CD4-positive, alpha-beta T cell (primary cell): ENCODE results near the gene COL23A1. TPM values are rescaled to one million over a fixed set of nuclear protein-coding genes. Genes with fewer than 3 reads are reported as not detected.

ENCODE experiments used
- ATAC-seq: fragments of 200-7000 bp; cut with Tn5 transposase; one replicate; pipeline ENCODE4 v1.10.0; 2022; ENCODE audit warnings: mild to moderate bottlenecking; ENCODE audit not compliant: poor library complexity
- CTCF ChIA-PET: fragments of 350-600 bp; sonication (Branson Sonifier 250); formaldehyde crosslinking; loops from one replicate; lab custom pipeline; 2021; ENCODE audit warnings: antibody characterized with exemption, inconsistent platforms; lab: Charles Lee
- POLR2A ChIA-PET: fragments of 350-600 bp; sonication (Branson Sonifier 250); formaldehyde crosslinking; loops from one replicate; lab custom pipeline; 2021; ENCODE audit warnings: antibody characterized with exemption, inconsistent platforms; lab: Charles Lee
- DNase-seq, 14 experiments: peaks; one replicate each; pipeline ENCODE4 v3.0.0-alpha.2; 2013 to 2020; ENCODE audit warnings: mixed read lengths in 2 of 14
- H3K27ac ChIP-seq, 2 donors: one replicate each; pipeline versions ENCODE4 v1.5.1 to v1.7.0; 2013; ENCODE audit warnings: low read length in 2 of 2, low read depth in 1 of 2, mild to moderate bottlenecking in 1 of 2
- H3K27me3 ChIP-seq, 2 experiments: 1 replicate in 1 of 2; 2 replicates in 1 of 2; pipeline versions ENCODE4 v1.6.1 to v1.7.0; 2013; ENCODE audit warnings: low read length in 2 of 2, control low read depth in 1 of 2, mild to moderate bottlenecking in 1 of 2, moderate library complexity in 1 of 2; ENCODE audit not compliant: insufficient read depth in 2 of 2, control insufficient read depth in 1 of 2
- H3K36me3 ChIP-seq: one replicate; pipeline ENCODE4 v1.6.1; 2013; ENCODE audit warnings: low read length, control low read depth; ENCODE audit not compliant: insufficient read depth
- H3K4me1 ChIP-seq: one replicate; pipeline ENCODE4 v1.6.1; 2013; ENCODE audit warnings: low read length, control low read depth; ENCODE audit not compliant: insufficient read depth
- H3K4me3 ChIP-seq: one replicate; pipeline ENCODE4 v1.5.1; 2013; ENCODE audit warnings: mild to moderate bottlenecking, low read length, moderate library complexity
- H3K9me3 ChIP-seq, 2 experiments: 1 replicate in 1 of 2; 2 replicates in 1 of 2; pipeline versions ENCODE4 v1.6.1 to v1.7.0; 2013; ENCODE audit warnings: low read length in 2 of 2, mild to moderate bottlenecking in 2 of 2, control low read depth in 1 of 2, moderate library complexity in 1 of 2; ENCODE audit not compliant: control insufficient read depth in 1 of 2, insufficient read depth in 1 of 2
- H3K27ac Mint-ChIP-seq: one replicate; pipeline ENCODE4 v1.8.0; 2020; ENCODE audit warnings: mixed read lengths
- H3K27me3 Mint-ChIP-seq: one replicate; pipeline ENCODE4 v1.8.0; 2021; ENCODE audit warnings: mixed read lengths
- H3K36me3 Mint-ChIP-seq: one replicate; pipeline ENCODE4 v1.8.0; 2021; ENCODE audit warnings: low read depth, mixed read lengths
- H3K4me1 Mint-ChIP-seq: one replicate; pipeline ENCODE4 v1.8.0; 2021; ENCODE audit warnings: low read depth, mixed read lengths
- H3K4me3 Mint-ChIP-seq: one replicate; pipeline ENCODE4 v1.8.0; 2020; ENCODE audit warnings: mild to moderate bottlenecking, mixed read lengths
- H3K9me3 Mint-ChIP-seq: one replicate; pipeline ENCODE4 v1.8.0; 2020; ENCODE audit warnings: mixed read lengths
- intact Hi-C, 2 experiments: fragments of 100-400 bp; cut with DNase I in 1 of 2; cut with micrococcal nuclease in 1 of 2; formaldehyde crosslinking; loops; one replicate each; pipeline versions ENCODE4 v1.15.1 to v1.9.0; 2023 to 2025; cut with DNase I, micrococcal nuclease
- total RNA-seq, 174 experiments: library from RNA in 2 of 174; stranded (reverse) in 2 of 174; gene quantifications; one replicate each; pipeline ENCODE4 v1.2.3 and lab custom pipeline; 2021 to 2026
- TF ChIP-seq, protein P1 (sequence below): fragments of 200-600 bp; IDR thresholded peaks from one replicate; pipeline ENCODE4 v1.8.0; 2022; ENCODE audit warnings: antibody characterized with exemption, mild to moderate bottlenecking

COL23A1 gene
- total RNA-seq, 2 experiments from 2014 or later: not detected

DNA sequence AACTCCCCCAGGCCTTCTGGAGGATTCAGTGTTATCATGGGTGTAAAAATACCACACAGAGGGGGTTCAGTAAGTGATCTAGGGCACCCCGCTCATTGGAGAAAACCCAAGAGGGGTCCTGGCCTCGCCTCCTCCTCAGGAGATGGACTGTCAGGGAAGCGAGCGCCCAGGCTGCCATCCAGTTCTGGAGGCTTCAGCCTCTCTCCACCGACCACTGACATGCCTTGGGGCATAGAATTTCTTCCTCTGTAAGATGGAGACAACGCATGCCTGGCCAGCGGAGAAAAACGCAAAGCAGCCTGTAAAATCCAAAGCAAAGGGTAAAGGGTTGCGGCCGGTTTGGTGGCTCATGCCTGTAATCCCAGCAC, 165.4 kb downstream of the COL23A1 start:
- H3K9me3 Mint-ChIP-seq: no peaks in the 10 kb centered on the region
- ChIA-PET POLR2A (no interaction called here), CTCF (no interaction called here)
- Histone ChIP-seq H3K4me1 (no peaks in the 10 kb centered on the region), H3K27me3 (peaks cover 0 to 5% of the 10 kb centered on the region in 2 experiments), H3K4me3 (no peak overlapping the region), H3K9me3 (no peaks in the 10 kb centered on the region), H3K27ac (no peak overlapping the region), H3K36me3 (no peaks in the 10 kb centered on the region)
- intact Hi-C loops: no loop called here
- no peak overlapping the region for H3K27ac Mint-ChIP-seq
- H3K4me1 Mint-ChIP-seq: no peaks in the 10 kb centered on the region
- DNase-seq (no peak), ATAC-seq (no peak)
- TF ChIP-seq, protein P1, sequence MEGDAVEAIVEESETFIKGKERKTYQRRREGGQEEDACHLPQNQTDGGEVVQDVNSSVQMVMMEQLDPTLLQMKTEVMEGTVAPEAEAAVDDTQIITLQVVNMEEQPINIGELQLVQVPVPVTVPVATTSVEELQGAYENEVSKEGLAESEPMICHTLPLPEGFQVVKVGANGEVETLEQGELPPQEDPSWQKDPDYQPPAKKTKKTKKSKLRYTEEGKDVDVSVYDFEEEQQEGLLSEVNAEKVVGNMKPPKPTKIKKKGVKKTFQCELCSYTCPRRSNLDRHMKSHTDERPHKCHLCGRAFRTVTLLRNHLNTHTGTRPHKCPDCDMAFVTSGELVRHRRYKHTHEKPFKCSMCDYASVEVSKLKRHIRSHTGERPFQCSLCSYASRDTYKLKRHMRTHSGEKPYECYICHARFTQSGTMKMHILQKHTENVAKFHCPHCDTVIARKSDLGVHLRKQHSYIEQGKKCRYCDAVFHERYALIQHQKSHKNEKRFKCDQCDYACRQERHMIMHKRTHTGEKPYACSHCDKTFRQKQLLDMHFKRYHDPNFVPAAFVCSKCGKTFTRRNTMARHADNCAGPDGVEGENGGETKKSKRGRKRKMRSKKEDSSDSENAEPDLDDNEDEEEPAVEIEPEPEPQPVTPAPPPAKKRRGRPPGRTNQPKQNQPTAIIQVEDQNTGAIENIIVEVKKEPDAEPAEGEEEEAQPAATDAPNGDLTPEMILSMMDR: no peak
- H3K4me3 Mint-ChIP-seq: no peak overlapping the region
- H3K36me3 Mint-ChIP-seq: no peaks in the 10 kb centered on the region
- H3K27me3 Mint-ChIP-seq: no peaks in the 10 kb centered on the region

DNA sequence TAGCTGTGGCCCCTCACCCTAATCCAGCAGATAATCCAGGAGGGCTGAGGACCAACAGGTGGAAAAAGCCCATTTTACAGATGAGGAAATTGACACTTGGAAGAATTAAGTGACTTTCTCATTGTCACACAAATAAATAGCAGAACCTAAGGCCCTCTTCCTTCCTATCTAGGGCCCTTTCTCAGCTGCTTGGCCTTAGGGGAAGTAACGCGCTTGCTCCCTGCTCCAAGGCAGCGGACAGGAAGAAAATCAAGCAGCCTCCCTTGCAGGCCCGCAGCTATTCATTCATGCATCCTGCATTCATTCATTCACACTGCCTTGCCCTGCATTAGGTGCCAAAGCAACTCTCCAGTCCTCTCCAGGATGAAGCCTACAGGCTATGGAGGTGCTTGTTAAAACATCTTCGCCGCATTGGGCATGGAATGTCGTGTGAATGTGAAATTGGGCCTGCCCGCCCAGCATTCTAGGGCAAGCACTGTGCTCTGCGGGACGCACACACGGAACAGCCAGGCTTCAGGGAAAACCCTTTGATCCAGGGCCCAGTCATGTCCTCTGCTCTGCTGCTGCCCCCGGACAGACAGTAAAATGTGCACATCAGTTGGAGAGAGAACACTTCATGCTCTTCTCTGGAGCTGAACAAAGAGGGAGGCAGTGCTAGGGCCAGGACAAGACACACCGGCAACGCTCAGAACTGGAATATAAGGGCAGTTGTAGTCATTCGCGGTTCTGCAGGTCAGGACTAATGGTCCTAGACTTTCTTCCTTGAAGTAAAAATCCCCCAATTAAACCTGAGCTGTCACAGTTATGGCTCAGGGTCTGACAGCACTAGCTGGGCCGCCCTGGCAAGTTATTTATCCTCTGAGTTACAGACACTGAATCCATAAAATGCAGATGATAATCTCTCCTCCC, 166.0 kb downstream of the COL23A1 start:
- intact Hi-C loops: no loop called here
- ATAC-seq (no peak), DNase-seq (no peak)
- ChIA-PET CTCF (no interaction called here), POLR2A (no interaction called here)
- Histone ChIP-seq H3K4me3 (no peak overlapping the region), H3K4me1 (no peaks in the 10 kb centered on the region), H3K36me3 (no peaks in the 10 kb centered on the region), H3K27ac (no peak overlapping the region), H3K9me3 (no peaks in the 10 kb centered on the region), H3K27me3 (peaks cover 0 to 5% of the 10 kb centered on the region in 2 experiments)
- no peak overlapping the region for H3K27ac Mint-ChIP-seq
- no peak overlapping the region for H3K4me3 Mint-ChIP-seq
- no peaks in the 10 kb centered on the region for H3K9me3 Mint-ChIP-seq
- TF ChIP-seq, protein P1: no peak
- no peaks in the 10 kb centered on the region for H3K4me1 Mint-ChIP-seq
- peaks cover 4% of the 10 kb centered on the region for H3K27me3 Mint-ChIP-seq
- no peaks in the 10 kb centered on the region for H3K36me3 Mint-ChIP-seq

GRCh38 chr5:178423431-178423830, 166.8 kb downstream of the COL23A1 start:
- Histone ChIP-seq H3K4me3 (no peak overlapping the region), H3K36me3 (no peaks in the 10 kb centered on the region), H3K9me3 (no peaks in the 10 kb centered on the region), H3K27ac (no peak overlapping the region), H3K27me3 (peaks cover 0 to 5% of the 10 kb centered on the region in 2 experiments), H3K4me1 (no peaks in the 10 kb centered on the region)
- CTCF ChIA-PET: no interaction called here
- intact Hi-C loops: no loop called here
- POLR2A ChIA-PET: no interaction called here
- DNase-seq (no peak), ATAC-seq (no peak)
- Mint-ChIP-seq H3K27me3 (peaks cover 4% of the 10 kb centered on the region), H3K4me1 (no peaks in the 10 kb centered on the region), H3K9me3 (no peaks in the 10 kb centered on the region), H3K27ac (no peak overlapping the region), H3K4me3 (no peak overlapping the region), H3K36me3 (no peaks in the 10 kb centered on the region)
- TF ChIP-seq, protein P1: no peak
